GM10248 (cell line): ENCODE measurements around the gene LCN10.

Experiments used
- CTCF ChIA-PET: fragments of 300-600 bp; sonication (Branson Sonifier 250); formaldehyde crosslinking; extraction: SDS; loops from one replicate; lab custom pipeline; 2021; ENCODE audit warnings: antibody characterized with exemption; lab: Yijun Ruan, JAX
- POLR2A ChIA-PET: fragments of 350-650 bp; sonication (Branson Sonifier 250); formaldehyde crosslinking; extraction: SDS; loops from one replicate; lab custom pipeline; 2020; ENCODE audit warnings: antibody characterized with exemption; lab: Yijun Ruan, JAX
- DNase-seq: peaks from one replicate; pipeline ENCODE4 v3.0.0; 2012; ENCODE audit errors: extremely low spot score
- TF ChIP-seq, protein P1 (sequence below): IDR thresholded peaks from 2 replicates; pipeline ENCODE4 v1.5.1; 2012; ENCODE audit warnings: mild to moderate bottlenecking, low read depth; ENCODE audit errors: extremely low read depth, missing control alignments, control extremely low read depth

LCN10 gene

DNA sequence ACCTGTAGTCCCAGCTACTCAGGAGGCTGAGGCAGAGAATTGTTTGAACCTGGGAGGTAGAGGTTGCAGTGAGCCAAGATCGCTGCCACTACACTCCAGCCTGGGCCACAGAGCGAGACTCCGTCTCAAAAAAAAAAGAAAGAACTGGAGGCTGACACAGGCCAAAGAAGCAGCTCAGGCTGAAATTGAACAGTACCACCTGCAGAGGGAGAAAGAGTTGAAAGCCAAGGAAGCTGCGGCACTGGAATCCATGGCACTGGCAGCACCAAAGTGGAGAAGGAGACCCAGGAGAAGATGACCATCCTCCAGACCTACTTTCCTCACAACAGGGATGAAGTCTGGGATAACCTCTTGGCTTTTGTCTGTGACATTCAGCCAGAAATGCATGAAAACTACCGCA lies 37.1 kb upstream of the LCN10 start:
- CTCF ChIA-PET = interaction anchor here (1.2 to 8.7 kb wide), 4 partner anchors 9 to 249 kb away, joined by 6 to 79 read pairs (median 12); no protein-coding TSS in a partner anchor
- no peak for DNase-seq
- TF ChIP-seq, protein P1, sequence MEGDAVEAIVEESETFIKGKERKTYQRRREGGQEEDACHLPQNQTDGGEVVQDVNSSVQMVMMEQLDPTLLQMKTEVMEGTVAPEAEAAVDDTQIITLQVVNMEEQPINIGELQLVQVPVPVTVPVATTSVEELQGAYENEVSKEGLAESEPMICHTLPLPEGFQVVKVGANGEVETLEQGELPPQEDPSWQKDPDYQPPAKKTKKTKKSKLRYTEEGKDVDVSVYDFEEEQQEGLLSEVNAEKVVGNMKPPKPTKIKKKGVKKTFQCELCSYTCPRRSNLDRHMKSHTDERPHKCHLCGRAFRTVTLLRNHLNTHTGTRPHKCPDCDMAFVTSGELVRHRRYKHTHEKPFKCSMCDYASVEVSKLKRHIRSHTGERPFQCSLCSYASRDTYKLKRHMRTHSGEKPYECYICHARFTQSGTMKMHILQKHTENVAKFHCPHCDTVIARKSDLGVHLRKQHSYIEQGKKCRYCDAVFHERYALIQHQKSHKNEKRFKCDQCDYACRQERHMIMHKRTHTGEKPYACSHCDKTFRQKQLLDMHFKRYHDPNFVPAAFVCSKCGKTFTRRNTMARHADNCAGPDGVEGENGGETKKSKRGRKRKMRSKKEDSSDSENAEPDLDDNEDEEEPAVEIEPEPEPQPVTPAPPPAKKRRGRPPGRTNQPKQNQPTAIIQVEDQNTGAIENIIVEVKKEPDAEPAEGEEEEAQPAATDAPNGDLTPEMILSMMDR = no peak
- POLR2A ChIA-PET = no interaction called here

DNA sequence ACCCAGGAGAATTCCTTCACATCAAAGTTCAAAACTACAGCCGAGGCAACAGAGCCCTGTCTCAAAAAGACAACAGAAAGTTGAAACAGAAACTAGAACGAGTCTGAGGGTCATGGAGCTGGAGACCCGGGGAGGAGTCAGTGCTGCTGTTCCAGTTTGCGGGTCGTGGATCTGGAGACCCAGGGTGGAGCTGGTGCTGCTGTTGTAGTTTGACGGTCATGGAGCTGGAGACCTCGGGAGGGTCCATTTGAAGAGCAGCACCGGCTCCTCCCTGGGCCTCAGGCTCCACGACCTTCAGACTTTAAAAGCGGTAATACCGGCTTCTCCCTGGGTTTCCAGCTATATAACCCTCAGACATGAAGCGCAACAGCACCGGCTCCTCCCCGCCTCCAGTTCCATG lies 34.6 kb upstream of the LCN10 start:
- POLR2A ChIA-PET = interaction anchor here (0.6 to 0.7 kb wide), 2 partner anchors 49 to 377 kb away, joined by 5 read pairs; no protein-coding TSS in a partner anchor
- no peak for DNase-seq
- TF ChIP-seq, protein P1 = no peak
- CTCF ChIA-PET = interaction anchor here (0.6 to 8.7 kb wide), 16 partner anchors 10 to 459 kb away, joined by 3 to 79 read pairs (median 6); partner anchors contain the start of genes LCN15, LCN8, NPDC1 and TMEM141

DNA sequence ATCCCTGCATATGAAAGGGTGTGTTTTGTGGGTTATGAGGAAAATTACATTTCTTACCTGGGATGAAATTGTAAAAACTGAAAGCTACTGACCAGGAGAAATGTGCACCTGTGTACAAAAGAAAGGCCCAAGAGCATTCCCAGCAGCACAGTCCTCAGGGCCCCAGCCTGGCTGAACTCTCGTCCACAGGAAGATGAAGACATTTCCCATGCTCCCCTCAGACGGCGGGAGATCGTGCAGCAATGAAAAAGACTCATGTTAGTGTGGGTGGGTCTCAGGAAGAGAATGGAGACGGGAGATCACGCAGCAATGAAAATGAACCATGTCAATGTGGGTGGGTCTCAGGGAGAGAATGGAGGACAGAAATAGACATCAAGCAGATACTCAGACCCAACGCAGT lies 34.2 kb upstream of the LCN10 start:
- peak; percentile 2 for DNase-seq
- TF ChIP-seq, protein P1 = no peak
- CTCF ChIA-PET = interaction anchor here (0.6 to 8.7 kb wide), 12 partner anchors 10 to 460 kb away, joined by 3 to 79 read pairs (median 8); partner anchors contain the start of genes LCN8 and TMEM141
- POLR2A ChIA-PET = no interaction called here

DNA sequence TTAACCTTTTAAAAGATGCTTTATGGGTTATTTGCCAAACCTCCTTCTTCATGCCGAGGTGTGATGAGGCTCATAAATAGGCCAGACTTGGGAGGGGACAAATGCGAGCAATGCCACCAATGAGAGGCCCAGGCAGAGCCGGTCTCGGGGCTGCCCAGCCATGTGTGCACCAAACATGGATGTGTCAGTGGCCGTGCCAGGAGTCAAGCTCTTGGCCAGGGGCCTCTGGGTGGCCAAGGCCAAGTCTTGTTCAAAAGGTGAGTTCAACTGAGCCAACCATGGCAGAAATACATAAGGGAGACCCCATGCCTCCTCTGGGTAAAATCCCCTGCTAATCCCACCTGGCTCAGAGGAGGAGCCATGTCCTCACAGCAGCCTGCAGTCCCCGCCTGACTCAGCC lies 32.5 kb upstream of the LCN10 start:
- TF ChIP-seq, protein P1 = no peak
- ChIA-PET POLR2A (no interaction called here), CTCF (interaction anchor here (1.0 to 1.8 kb wide), 5 partner anchors 9 to 260 kb away, joined by 3 to 8 read pairs (median 6); partner anchors contain the start of gene AJM1)
- DNase-seq = peak; percentile 2

DNA sequence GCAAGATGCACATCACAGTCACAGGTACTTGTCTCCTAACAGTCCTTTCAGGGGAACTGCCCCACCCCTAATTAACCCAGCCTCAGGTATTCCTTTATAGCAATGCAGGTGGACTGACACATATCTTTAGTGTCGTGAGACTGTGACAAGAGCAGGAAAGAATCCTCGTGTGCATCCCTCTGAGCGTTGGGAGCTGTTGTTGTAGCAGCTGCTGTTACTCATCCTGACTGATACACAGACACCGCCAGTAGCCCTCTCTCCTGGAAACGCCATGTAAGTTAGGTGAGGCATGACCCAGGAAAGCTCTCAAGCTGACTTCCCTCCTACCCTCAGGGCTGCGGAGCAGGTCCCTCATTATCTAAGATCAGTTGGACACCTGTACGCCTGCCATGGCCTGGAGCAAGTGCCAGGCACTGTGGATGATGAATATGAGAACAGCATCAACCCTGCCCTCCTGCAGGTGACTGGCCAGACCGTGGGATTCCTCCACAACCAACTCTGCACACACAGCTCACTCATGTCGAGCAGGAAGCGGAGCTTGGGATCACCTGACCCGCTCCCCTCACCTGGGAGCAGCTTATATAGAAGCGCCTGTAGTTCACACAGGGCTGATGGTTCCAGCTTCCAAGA lies 31.8 kb upstream of the LCN10 start:
- ChIA-PET CTCF (interaction anchor here (1.0 to 1.8 kb wide), 5 partner anchors 8 to 261 kb away, joined by 3 to 8 read pairs (median 6); partner anchors contain the start of gene AJM1), POLR2A (no interaction called here)
- TF ChIP-seq, protein P1 = no peak
- peak; percentile 1 for DNase-seq

DNA sequence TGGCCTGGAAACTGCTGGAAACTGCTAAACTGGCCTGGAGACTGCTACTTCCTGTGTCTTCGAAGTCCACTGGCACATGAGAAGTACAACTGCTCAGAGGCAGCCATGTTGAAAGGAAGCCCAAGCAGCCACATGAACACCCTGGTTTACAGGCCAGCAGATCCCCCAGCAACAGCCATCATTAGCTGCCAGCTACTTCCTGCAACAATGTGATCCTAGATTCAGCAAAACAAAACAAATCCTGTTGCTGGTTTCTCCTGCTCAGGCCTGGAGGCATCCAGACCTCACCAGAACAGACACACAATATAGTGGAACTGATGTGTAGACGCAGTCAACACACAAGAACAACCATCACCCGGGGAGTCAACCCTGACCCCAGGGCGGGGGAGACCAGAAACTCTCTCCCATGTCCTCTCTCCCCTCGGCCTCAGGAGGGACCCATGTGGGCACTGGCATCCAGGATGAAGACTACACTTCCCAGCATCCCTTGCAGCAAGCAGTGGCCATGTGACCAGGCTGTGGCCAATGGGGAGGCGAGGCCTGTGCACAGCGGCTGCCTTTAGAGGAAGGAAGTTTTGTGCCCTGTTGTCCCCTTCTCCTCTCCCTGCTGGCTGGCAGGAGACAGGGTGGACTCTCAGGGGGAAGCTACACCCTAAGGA lies 30.8 kb upstream of the LCN10 start:
- CTCF ChIA-PET = no interaction called here
- TF ChIP-seq, protein P1 = no peak
- POLR2A ChIA-PET = no interaction called here
- peak; percentile 39 for DNase-seq
